Endothelial cell of umbilical vein (primary cell): Measurements from ENCODE around the gene VPS54. TPM values are rescaled to one million over a fixed set of nuclear protein-coding genes. Genes with fewer than 3 reads are reported as not detected.
A peak's percentile ranks its signal among the peaks of the same experiment; 100 is the strongest.

Source experiments
- BruUV-seq: library from RNA; stranded (reverse); fragments of 400-500 nt; replicated peaks from 2 replicates; lab custom pipeline; 2021; lab: Mats Ljungman, UMichigan
- CTCF ChIA-PET: fragments of 300-600, 350-600 bp; sonication (Branson Sonifier 250); formaldehyde crosslinking; loops from one replicate; lab custom pipeline; 2021; ENCODE audit warnings: antibody characterized with exemption, inconsistent platforms; lab: Charles Lee
- POLR2A ChIA-PET: fragments of 300-600, 350-600 bp; sonication (Branson Sonifier 250); formaldehyde crosslinking; loops from one replicate; lab custom pipeline; 2021; ENCODE audit warnings: antibody characterized with exemption, inconsistent platforms; lab: Charles Lee
- DNase-seq: peaks from one replicate; pipeline ENCODE4 v3.0.0-alpha.2; 2011; ENCODE audit warnings: low read depth, low spot score
- FAIRE-seq: peaks from 2 replicates; lab custom pipeline; 2011; peaks lifted over from hg19 to GRCh38; lab: Jason Lieb, UNC
- H2AFZ ChIP-seq: 2 replicates; pipeline ENCODE4 v1.6.0; 2012; ENCODE audit warnings: low read depth, low read length, control low read depth, inconsistent platforms
- H3K27ac ChIP-seq: 2 replicates; pipeline ENCODE4 v1.5.1; 2011; ENCODE audit warnings: low read depth, mild to moderate bottlenecking, control low read depth, low read length, moderate library complexity; ENCODE audit not compliant: insufficient read depth
- H3K27me3 ChIP-seq, 2 experiments: 2 replicates each; pipeline versions ENCODE4 v1.6.0 to v1.6.1; 2011; ENCODE audit warnings: low read length in 2 of 2, mixed read lengths in 1 of 2; ENCODE audit not compliant: control insufficient read depth in 2 of 2, insufficient read depth in 2 of 2
- H3K36me3 ChIP-seq, 2 experiments: 2 replicates in 1 of 2; 3 replicates in 1 of 2; pipeline ENCODE4 v1.5.1; 2011; ENCODE audit warnings: low read length in 2 of 2, mild to moderate bottlenecking in 1 of 2, moderate library complexity in 1 of 2; ENCODE audit not compliant: control insufficient read depth in 2 of 2, insufficient read depth in 2 of 2; ENCODE audit errors: extremely low read depth in 1 of 2
- H3K4me1 ChIP-seq: 3 replicates; pipeline ENCODE4 v1.5.1; 2011; ENCODE audit warnings: mild to moderate bottlenecking, low read length; ENCODE audit not compliant: control insufficient read depth, insufficient read depth; ENCODE audit errors: extremely low read depth
- H3K4me2 ChIP-seq: 2 replicates; pipeline ENCODE4 v1.6.1; 2011; ENCODE audit warnings: low read length, control low read depth, mixed read lengths; ENCODE audit not compliant: insufficient read depth
- H3K4me3 ChIP-seq, 3 experiments: fragments of 200-600 bp in 1 of 3; sonication (generic), shearing (Covaris generic) in 1 of 3; replicated peaks in 1 of 3; 2 replicates each; pipeline ENCODE4 v1.5.1; 2011 to 2016; ENCODE audit warnings: control low read depth in 3 of 3, low read length in 3 of 3, mild to moderate bottlenecking in 2 of 3, inconsistent platforms in 1 of 3, low read depth in 1 of 3, moderate library complexity in 1 of 3; ENCODE audit not compliant: insufficient read depth in 1 of 3
- H3K79me2 ChIP-seq: 2 replicates; pipeline ENCODE4 v1.6.0; 2012; ENCODE audit warnings: low read length, inconsistent platforms; ENCODE audit not compliant: control insufficient read depth, insufficient read depth
- H3K9ac ChIP-seq: replicated peaks from 2 replicates; pipeline ENCODE3; 2011; ENCODE audit warnings: low read length, control low read depth; ENCODE audit not compliant: insufficient read depth; ENCODE audit errors: extremely low read depth
- H3K9me1 ChIP-seq: replicated peaks from 3 replicates; pipeline ENCODE4 v1.6.0; 2011; ENCODE audit warnings: mild to moderate bottlenecking, low read length; ENCODE audit not compliant: control insufficient read depth, insufficient read depth; ENCODE audit errors: extremely low read depth
- H3K9me3 ChIP-seq: replicated peaks from 2 replicates; pipeline ENCODE4 v1.5.1; 2012; ENCODE audit warnings: low read length, inconsistent platforms; ENCODE audit not compliant: control insufficient read depth, insufficient read depth
- H4K20me1 ChIP-seq: replicated peaks from 2 replicates; pipeline ENCODE3; 2011; ENCODE audit warnings: mild to moderate bottlenecking, low read length; ENCODE audit not compliant: control insufficient read depth, insufficient read depth; ENCODE audit errors: extremely low read depth
- FOS ChIP-seq: IDR thresholded peaks from 2 replicates; pipeline ENCODE4 v1.6.1; 2011; ENCODE audit warnings: mild to moderate bottlenecking, low read length, moderate library complexity, borderline replicate concordance; ENCODE audit not compliant: insufficient read depth
- GATA2 ChIP-seq: IDR thresholded peaks from 2 replicates; pipeline ENCODE4 v1.7.0; 2011; ENCODE audit warnings: low read depth, mild to moderate bottlenecking, moderate library complexity, mixed read lengths, low read length; ENCODE audit not compliant: insufficient read length, insufficient read depth
- JUN ChIP-seq: IDR thresholded peaks from 2 replicates; pipeline ENCODE4 v1.6.1; 2011; ENCODE audit warnings: borderline replicate concordance, low read depth; ENCODE audit not compliant: insufficient read length, insufficient read depth
- MYC ChIP-seq: IDR thresholded peaks from one replicate; pipeline ENCODE4 v1.6.1; 2011; ENCODE audit warnings: mild to moderate bottlenecking, low read depth, low read length
- POLR2A ChIP-seq: IDR thresholded peaks from 2 replicates; pipeline ENCODE4 v1.6.1; 2012; ENCODE audit warnings: low read depth, mild to moderate bottlenecking, control low read depth, low read length
- POLR2AphosphoS5 ChIP-seq: IDR thresholded peaks from 2 replicates; pipeline ENCODE4 v1.6.1; 2012; ENCODE audit warnings: low read depth, mild to moderate bottlenecking, control low read depth, low read length, moderate library complexity; ENCODE audit not compliant: insufficient read depth
- dilution Hi-C: fragments of 300-500 bp; cut with MboI; formaldehyde crosslinking; loops from one replicate; pipeline ENCODE4 v1.15.0; 2019; ENCODE audit warnings: low sequenced_read_pairs; ENCODE audit not compliant: extremely low pct_ligation_motif_present
- intact Hi-C: fragments of 100-400 bp; cut with micrococcal nuclease; formaldehyde crosslinking; loops from one replicate; pipeline ENCODE4 v1.10.0; 2022
- polyA plus RNA-seq, 4 experiments: library from polyadenylated mRNA; depleted of rRNA in 3 of 4; stranded (reverse) in 3 of 4; unstranded in 1 of 4; fragments of >200 nt; gene quantifications; 2 replicates each; pipeline versions ENCODE4 v1.2.1 to v1.2.3, GENCODE V29; 2011 to 2012; ENCODE audit warnings: missing spikeins in 1 of 4
- total RNA-seq: library from RNA; stranded (reverse); gene quantifications from 2 replicates; pipeline ENCODE4 v1.2.3, GENCODE V29; 2021
- TF ChIP-seq, protein P1 (sequence below): IDR thresholded peaks from 2 replicates; pipeline ENCODE4 v1.6.1; 2011; ENCODE audit not compliant: insufficient read depth, insufficient read length

The VPS54 gene
- total and polyA plus RNA-seq, 2 donors (not counting 3 experiments of a cell fraction or from before 2014, with no cell fraction given), result 6.3 to 17.7 TPM

GRCh38 chr2:64067326-64067725, 48.1 kb upstream of the VPS54 start:
- CTCF ChIA-PET, result no interaction called here
- H3K9ac ChIP-seq, result no peak overlapping the region
- no peaks in the 10 kb centered on the region for H4K20me1 ChIP-seq
- H3K9me3 ChIP-seq, result no peaks in the 10 kb centered on the region
- FAIRE-seq (no peak), DNase-seq (no peak)
- H3K9me1 ChIP-seq, result no peaks in the 10 kb centered on the region
- H3K4me1 ChIP-seq, result peaks cover 24% of the 10 kb centered on the region
- H3K36me3 ChIP-seq, result no peaks in the 10 kb centered on the region
- H3K4me3 ChIP-seq, result no peak overlapping the region
- no peak overlapping the region for H3K27ac ChIP-seq
- no peak overlapping the region for H3K4me2 ChIP-seq
- TF ChIP-seq FOS (no peak), MYC (no peak), GATA2 (no peak), POLR2AphosphoS5 (no peak)
- no TSS peak for BruUV-seq
- intact Hi-C loops, result no loop called here
- dilution Hi-C loops, result no loop called here
- no peaks in the 10 kb centered on the region for H3K79me2 ChIP-seq
- POLR2A ChIA-PET, result no interaction called here
- H3K27me3 ChIP-seq, result no peaks in the 10 kb centered on the region
- H2AFZ ChIP-seq, result no peak overlapping the region

- TF ChIP-seq JUN (no peak), POLR2AphosphoS5 (no peak), POLR2A (no peak)
- TF ChIP-seq, protein P1, sequence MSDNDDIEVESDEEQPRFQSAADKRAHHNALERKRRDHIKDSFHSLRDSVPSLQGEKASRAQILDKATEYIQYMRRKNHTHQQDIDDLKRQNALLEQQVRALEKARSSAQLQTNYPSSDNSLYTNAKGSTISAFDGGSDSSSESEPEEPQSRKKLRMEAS, result no peak
- no peak for DNase-seq
These were observed 46.3 kb upstream of the VPS54 start for GRCh38 chr2:64065516-64065915.

More at GRCh38 chr2:64065516-64065915, 46.3 kb upstream of the VPS54 start:
- no TSS peak for BruUV-seq
- no peaks in the 10 kb centered on the region for H3K36me3 ChIP-seq
- no peak overlapping the region for H2AFZ ChIP-seq
- H3K9ac ChIP-seq, result no peak overlapping the region
- POLR2A ChIA-PET, result no interaction called here
- dilution Hi-C loops, result no loop called here
- H3K79me2 ChIP-seq, result no peaks in the 10 kb centered on the region
- H4K20me1 ChIP-seq, result no peaks in the 10 kb centered on the region
- H3K9me3 ChIP-seq, result no peaks in the 10 kb centered on the region
- H3K4me2 ChIP-seq, result no peak overlapping the region
- FAIRE-seq, result no peak
- peaks cover 24% of the 10 kb centered on the region for H3K4me1 ChIP-seq
- CTCF ChIA-PET, result interaction anchor here (1.6 kb wide), 2 partner anchors 13 to 36 kb away, joined by 7 read pairs; no protein-coding TSS in a partner anchor
- H3K9me1 ChIP-seq, result no peaks in the 10 kb centered on the region
- no peak overlapping the region for H3K4me3 ChIP-seq
- no peaks in the 10 kb centered on the region for H3K27me3 ChIP-seq
- intact Hi-C loops, result loop anchor here (2.0 kb wide), 2 partner anchors 39 to 47 kb away; partner anchors contain the start of gene VPS54
- H3K27ac ChIP-seq, result peak overlapping the region; percentile 99
